ENCODE measurements around the gene FOXD1. TPM values are rescaled to one million over a fixed set of nuclear protein-coding genes. Genes with fewer than 3 reads are reported as not detected.
"Not testable (repeated sequence)": the region's sequence is repeated elsewhere in the genome, so short reads cannot be mapped to it uniquely, and the experiment has no call there.

Gene FOXD1
- total RNA-seq = not detected

DNA sequence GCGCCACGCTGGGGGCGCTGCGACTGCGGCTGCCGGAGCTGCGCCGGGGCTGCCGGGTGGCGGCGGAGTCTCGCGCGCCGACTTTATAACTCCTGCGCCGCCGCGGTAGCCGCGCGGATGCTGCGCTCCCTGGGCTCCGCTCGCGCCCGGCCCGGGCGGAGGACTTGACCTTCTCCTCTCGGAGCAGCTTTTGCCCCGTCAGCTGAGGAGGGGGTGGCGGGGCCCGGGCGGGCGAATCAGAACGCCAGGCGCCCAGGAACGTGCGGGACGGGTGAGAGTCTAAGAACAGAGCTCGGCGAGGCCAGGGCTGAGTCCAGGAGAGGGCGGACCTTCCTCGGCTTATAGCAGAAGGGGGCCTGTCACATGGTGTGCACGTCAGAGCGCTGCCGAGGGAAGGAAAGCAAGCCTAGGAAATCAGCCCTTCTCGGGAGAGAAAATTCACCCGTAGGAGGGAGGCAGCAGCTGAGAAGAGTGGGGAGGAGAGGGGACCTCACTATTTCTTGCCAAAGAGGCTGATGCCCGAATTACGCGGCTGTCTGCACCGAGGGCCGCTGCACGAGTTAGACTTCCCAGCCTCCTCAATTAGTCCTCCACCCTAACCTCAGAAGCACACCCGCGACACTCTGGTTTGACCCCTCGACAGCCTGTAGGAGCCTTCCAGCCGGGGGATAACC is at the start of gene FOXD1:
Gene FOXD1 (minus strand): TSS at position 315 of the 674 bp plus-strand sequence. CDS start 415 bp downstream, outside the sequence.
- peak; percentile 7 for DNase-seq

- no peak for DNase-seq
Measured at GRCh38 chr5:73497497-73498056, 49.0 kb upstream of the FOXD1 start.

- no peak for DNase-seq
Measured at GRCh38 chr5:73496984-73497457, 48.4 kb upstream of the FOXD1 start.

DNA sequence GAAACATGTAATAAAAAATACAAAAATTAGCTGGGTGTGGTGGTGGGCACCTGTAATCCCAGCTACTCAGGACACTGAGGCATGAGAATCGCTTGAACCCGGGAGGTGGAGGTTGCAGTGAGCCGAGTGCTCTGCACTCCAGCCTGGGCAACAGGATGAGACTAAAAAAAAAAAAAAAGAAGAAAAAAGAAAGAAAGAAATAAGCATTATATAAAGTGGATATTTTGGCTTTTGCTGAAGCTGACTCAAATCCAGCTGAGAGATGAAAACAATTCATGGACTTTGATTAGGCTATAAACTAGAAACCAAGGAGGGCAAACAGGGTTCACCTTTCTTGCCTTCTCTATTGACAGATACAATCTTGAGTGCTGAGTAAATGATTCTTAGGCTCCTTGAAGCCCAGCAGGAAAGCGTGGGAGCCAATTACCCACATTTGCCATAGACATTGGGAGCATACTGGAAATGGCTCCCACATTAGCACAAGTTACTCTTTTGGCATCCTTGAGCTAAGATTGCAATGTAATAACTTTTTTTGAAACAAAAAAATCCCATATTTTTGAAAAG is 47.3 kb upstream of the FOXD1 start:
- DNase-seq = no peak

GRCh38 chr5:73494721-73495120 is 46.1 kb upstream of the FOXD1 start:
- DNase-seq = no peak

- DNase-seq = no peak
Measured at GRCh38 chr5:73493421-73493820, 44.8 kb upstream of the FOXD1 start.

DNA sequence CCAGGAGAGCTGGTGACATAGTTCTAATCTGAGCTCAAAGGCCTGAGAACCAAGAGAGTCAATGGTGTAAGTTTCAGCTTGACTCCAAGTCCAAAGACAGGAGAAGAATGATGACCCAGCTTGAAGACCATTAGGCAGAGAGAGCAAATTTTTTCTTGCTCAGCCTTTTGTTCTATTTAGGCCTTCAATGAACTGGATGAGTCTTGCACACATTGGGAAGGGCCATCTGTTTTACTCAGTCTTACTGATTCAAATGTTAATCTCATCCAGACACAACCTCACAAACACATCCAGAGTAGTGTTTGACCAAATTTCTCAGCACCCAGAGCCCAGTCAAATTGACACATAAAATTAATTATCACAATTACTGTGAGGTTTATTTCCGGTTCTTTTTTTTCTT is 42.6 kb upstream of the FOXD1 start:
- no peak for DNase-seq

DNA sequence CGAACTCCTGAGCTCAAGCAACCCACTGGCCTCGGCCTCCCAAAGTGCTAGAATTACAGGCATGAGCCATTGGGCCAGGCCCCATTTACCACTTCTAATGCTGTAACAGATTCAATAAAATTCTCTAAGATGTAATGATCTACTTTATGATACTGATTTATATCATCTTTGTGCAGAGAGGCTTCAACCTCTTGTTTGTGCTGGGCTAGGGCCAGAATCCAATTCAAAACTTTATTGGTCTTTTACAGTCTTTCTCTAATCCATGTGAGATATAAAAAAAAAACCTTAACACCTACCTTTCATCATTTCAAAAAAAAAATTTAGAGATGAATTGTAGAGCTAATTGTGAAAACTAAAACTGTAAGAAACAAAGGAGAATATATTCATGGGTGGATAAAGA is 41.5 kb upstream of the FOXD1 start:
- no peak for DNase-seq

DNA sequence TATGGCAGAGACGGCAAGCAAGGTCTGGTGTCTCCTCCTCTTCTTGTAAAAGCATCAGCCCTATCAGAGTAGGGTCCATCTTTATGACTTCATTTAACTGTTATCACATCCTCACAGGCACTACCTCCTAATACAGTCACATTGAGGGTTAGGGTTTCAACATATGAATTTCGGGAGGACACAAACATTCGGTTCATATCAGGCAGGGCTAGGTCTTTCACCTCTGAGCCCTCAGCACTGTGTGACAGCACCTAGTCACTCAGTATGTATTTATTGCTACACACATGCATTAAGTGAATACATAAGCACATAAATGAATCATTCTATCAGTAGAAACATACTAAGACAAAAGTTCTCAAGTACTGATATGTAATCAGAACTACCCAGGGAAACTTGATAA is 40.2 kb upstream of the FOXD1 start:
- DNase-seq = no peak

DNA sequence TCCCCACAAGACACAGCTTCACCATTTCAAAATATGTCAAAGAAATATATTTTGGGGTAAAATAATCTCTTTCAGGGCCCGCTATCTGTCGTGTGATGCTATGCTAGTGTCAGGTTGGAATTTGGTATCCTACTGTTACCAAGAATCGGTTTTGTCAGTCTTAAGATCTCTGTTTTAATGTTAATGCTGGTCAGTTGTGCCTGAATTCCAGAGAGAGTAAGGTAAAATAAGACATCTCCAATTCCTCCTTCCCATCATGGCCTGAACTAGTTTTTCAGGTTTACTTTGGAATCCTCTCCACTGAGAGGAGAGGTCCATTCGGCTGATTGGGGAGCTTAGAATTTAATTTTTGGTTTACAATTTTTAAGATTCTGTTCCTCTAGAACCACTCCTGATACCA is 39.2 kb upstream of the FOXD1 start:
- no peak for DNase-seq

DNA sequence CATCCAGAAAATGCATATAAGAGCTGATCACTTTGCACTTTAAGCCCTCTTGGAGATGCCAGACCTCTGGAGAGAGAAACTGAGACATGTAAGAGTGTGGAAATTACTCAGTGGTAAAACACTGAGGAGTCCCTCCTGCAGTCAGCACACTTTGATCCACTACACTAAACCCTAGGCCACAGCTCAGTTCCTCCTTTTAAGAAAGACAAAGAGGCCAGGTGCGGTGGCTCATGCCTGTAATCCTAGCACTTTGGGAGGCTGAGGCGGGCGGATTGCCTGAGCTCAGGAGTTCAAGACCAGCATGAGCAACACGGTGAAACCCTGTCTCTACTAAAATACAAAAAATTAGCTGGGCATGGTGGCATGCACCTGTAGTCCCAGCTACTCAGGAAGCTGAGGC is 38.7 kb upstream of the FOXD1 start:
- not testable (repeated sequence) for DNase-seq

DNA sequence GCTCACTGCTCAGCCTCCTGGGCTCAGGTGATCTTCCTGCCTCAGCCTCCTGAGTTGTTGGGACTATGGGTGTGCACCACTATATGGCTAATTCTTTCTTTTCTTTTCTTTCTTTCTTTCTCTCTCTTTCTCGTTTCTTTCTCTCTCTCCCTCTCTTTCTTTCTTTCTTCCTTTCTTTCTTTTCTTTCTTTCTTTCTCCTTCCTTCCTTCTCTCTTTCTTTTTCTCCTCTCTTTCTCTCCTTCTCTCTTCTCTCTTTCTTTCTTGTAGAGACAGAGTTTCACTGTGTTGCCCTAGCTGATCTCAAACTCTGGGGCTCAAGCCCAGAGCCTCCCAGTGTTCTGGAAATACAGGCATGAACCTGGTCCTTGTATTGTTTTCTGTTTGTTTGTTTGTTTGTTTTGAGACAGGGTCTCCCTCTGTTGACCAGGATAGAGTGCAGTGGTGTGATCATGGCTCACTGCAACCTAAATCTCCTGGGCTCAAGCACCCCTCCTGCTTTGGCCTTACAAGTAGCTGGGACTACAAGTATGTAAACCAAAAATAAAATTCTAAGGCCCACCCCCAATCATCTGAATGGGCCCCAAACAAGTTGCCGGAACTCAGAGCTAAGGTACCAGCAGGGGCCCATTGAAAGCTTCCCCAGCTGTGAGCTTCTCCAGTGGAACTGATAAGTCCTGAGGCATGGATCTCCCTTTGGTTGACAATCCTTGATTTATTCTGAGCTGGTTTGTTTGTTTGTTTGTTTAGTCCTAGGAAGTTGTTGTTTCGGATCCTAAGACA is 37.7 kb upstream of the FOXD1 start:
- DNase-seq = no peak

GRCh38 chr5:73485715-73486114 is 37.1 kb upstream of the FOXD1 start:
- no peak for DNase-seq

- DNase-seq = no peak
Measured at GRCh38 chr5:73484511-73484910, 35.9 kb upstream of the FOXD1 start.

DNA sequence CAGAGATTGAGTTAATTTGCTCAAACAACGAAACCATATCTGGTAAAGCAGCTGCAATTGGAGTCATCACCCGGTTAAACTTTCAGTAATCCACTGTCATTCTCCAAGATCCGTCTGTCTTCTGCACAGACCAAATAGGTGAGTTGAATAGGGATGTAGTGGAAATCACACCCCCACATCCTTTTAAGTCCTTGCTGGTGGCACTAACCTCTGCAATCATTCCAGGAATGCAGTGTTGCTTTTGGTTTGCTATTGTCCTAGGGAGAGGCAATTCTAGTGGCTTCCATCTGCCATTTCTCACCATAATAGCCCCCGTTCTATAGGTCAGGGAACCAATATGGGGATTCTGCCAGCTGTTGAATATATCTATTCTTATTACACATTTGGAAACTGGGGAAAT is 35.1 kb upstream of the FOXD1 start:
- no peak for DNase-seq

- no peak for DNase-seq
Measured at GRCh38 chr5:73482383-73483136, 34.0 kb upstream of the FOXD1 start.

DNA sequence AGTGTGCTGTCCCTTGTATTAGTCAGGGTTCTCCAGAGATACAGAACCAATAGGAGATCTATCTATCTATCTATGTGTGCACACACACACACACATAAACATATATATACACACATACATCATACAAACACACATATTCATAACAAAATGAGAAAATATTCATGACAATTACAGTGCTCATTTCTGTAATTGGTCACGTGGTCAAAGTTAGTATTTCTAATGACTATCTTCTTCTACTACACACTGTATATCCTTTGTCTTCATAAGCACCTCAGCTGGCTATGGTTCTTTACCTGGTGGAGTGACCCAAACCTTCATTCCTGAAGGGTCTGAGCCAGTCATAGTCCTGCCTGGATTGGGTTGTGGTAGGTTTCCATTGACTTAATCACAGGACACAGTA is 31.9 kb upstream of the FOXD1 start:
- DNase-seq = no peak

DNA sequence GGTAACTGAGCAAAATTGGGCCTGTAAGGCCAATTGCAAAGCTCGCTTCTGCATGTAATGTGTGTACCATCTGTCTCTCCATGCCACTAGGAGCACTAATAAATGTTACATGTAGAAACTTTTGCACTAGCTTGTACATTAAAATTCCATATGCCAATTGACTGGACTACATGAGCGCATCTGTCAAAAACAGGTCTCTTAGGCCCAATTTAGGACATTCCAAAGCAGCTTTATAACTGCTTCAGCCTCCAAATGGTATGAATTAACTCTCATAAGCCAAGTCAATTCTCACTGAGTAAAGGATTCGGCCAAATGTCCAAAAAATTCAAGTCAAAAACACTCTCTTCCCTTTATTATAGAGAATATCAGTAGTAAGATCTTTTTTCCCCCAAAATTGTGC is 23.5 kb upstream of the FOXD1 start:
- no peak for DNase-seq

DNA sequence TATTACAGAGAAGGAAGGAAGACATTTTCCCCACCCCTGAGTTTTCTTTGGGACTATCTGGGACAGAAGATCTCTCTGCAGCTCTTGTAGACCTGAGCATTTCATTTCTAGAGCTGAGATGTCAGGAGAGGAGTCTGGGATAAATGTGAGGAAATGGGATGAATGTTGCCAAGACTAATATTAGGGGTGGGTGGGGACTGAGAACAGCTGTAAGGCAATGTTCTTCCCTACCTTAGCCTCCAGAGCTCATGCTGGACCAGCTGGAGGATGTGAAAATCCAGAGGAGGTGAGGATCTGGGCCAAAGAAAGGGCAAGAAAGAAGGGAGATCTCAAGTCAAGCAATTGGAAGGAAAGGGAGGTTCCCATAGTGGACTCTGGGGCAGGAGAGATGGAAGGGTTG is 23.1 kb upstream of the FOXD1 start:
- DNase-seq = no peak

DNA sequence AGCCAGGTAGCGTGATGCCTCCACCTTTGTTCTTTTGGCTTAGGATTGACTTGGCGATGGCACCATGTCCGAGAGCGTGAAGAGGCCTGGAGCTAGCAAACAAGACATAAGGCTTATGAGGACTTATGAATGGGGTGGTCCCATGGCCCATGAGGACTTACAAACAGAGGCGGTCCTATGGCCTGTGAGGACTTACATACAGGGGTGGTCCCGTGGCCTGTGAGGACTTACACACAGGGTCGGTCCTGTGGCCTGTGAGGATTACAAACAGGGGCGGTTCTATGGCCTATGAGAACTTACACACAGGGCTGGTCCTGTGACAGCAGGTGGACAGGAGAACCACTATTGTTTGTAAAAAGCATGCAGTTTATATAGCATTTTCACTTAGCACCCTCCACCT is 21.3 kb upstream of the FOXD1 start:
- no peak for DNase-seq

DNA sequence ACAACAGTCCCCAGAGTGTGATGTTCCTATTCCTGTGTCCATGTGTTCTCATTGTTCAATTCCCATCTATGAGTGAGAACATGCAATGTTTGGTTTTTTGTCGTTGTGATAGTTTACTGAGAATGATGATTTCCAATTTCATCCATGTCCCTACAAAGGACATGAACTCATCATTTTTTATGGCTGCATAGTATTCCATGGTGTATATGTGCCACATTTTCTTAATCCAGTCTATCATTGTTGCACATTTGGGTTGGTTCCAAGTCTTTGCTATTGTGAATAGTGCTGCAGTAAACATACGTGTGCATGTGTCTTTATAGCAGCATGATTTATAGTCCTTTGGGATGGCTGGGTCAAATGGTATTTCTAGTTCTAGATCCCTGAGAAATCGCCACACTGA is 20.1 kb upstream of the FOXD1 start:
- DNase-seq = not testable (repeated sequence)

DNA sequence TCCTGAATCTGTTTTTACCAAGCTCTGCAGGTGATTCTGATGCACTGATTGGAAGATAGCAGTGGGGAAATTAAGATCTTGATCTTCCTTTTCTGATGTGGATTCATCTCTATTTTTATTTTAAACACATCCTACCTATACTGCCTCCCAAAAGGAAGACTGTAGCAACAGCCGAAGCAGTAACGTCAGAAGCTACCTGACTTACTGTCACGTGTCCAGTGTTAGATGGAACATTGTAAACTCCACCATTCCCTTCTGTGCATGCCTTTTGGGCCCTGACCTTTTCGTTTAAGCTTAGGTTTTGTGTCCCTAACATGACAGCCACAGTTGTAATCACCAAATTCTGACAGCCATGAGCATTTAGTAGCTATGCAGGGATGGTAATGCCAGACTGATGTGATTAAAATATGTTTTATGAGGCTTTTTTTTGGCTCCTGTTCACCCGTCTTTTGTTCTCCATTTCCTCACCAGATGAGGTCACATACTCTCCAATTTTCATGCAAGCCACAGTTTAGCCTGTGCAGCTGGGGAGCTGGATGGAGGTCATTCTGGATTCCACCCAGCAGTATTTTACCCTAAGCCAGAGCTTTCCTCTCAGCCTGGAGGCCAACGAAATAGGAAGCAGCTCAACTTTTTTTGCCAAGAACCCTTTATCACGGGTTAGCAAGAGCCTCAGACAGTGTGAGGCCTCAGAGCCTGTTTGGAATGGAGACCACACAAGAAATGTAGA is 15.6 kb upstream of the FOXD1 start:
- DNase-seq = no peak
